Caco-2 (cell line): ENCODE measurements around the gene SEC61B. TPM values are rescaled to one million over a fixed set of nuclear protein-coding genes. Genes with fewer than 3 reads are reported as not detected.

Source experiments
- BruUV-seq: library from RNA; stranded (reverse); fragments of 400-500 nt; replicated peaks from 2 replicates; lab custom pipeline; 2021; lab: Mats Ljungman, UMichigan
- CTCF ChIA-PET: fragments of 300-600 bp; sonication (Branson Sonifier 250); formaldehyde crosslinking; loops from one replicate; lab custom pipeline; 2022; ENCODE audit warnings: antibody characterized with exemption; lab: Charles Lee
- POLR2A ChIA-PET: fragments of 300-600 bp; sonication (Branson Sonifier 250); formaldehyde crosslinking; loops from one replicate; lab custom pipeline; 2022; ENCODE audit warnings: antibody characterized with exemption; lab: Charles Lee
- DNase-seq, 2 experiments: peaks; one replicate each; pipeline versions ENCODE4 v3.0.0 to v3.0.0-alpha.2; 2020 to 2022
- H3K27me3 ChIP-seq: replicated peaks from 2 replicates; pipeline ENCODE4 v1.6.0; 2011; ENCODE audit warnings: low read length; ENCODE audit not compliant: control insufficient read depth, insufficient read depth
- H3K36me3 ChIP-seq: 2 replicates; pipeline ENCODE4 v1.5.1; 2011; ENCODE audit warnings: low read length; ENCODE audit not compliant: control insufficient read depth, insufficient read depth
- H3K4me1 ChIP-seq: fragments of 250-450 bp; sonication (Bioruptor Pico); 2 replicates; pipeline ENCODE4 v1.5.1; 2020; ENCODE audit warnings: mild to moderate bottlenecking
- H3K4me3 ChIP-seq: 2 replicates; pipeline ENCODE4 v1.5.1; 2011; ENCODE audit warnings: low read depth, mild to moderate bottlenecking, control low read depth, low read length
- H3K9me3 ChIP-seq: fragments of 250-450 bp; sonication (Bioruptor Pico); 2 replicates; pipeline ENCODE4 v1.5.1; 2020; ENCODE audit warnings: mild to moderate bottlenecking, moderate library complexity
- H3K27ac Mint-ChIP-seq: one replicate; pipeline ENCODE4 v1.8.0; 2022; ENCODE audit warnings: mixed read lengths; ENCODE audit not compliant: unreplicated experiment
- H3K27me3 Mint-ChIP-seq: one replicate; pipeline ENCODE4 v1.8.0; 2022; ENCODE audit warnings: mixed read lengths; ENCODE audit not compliant: insufficient read depth, unreplicated experiment
- H3K36me3 Mint-ChIP-seq: one replicate; pipeline ENCODE4 v1.8.0; 2022; ENCODE audit warnings: mild to moderate bottlenecking, mixed read lengths; ENCODE audit not compliant: insufficient read depth, unreplicated experiment
- H3K4me1 Mint-ChIP-seq: one replicate; pipeline ENCODE4 v1.8.0; 2022; ENCODE audit warnings: low read depth, mixed read lengths; ENCODE audit not compliant: unreplicated experiment
- H3K4me3 Mint-ChIP-seq: one replicate; pipeline ENCODE4 v1.8.0; 2022; ENCODE audit warnings: mild to moderate bottlenecking, moderate library complexity, mixed read lengths; ENCODE audit not compliant: unreplicated experiment
- H3K9me3 Mint-ChIP-seq: one replicate; pipeline ENCODE4 v1.8.0; 2022; ENCODE audit warnings: mixed read lengths; ENCODE audit not compliant: unreplicated experiment
- intact Hi-C: fragments of 100-400 bp; cut with micrococcal nuclease; formaldehyde crosslinking; loops from one replicate; pipeline ENCODE4 v1.10.0; 2022; ENCODE audit not compliant: unreplicated experiment
- total RNA-seq: library from RNA; stranded (reverse); gene quantifications from 2 replicates; pipeline ENCODE4 v1.2.3, GENCODE V29; 2022
- TF ChIP-seq, protein P1 (sequence below), 2 experiments: fragments of 200-600 bp in 1 of 2; IDR thresholded peaks; 1 replicate in 1 of 2; 2 replicates in 1 of 2; pipeline versions ENCODE4 v1.5.1 to v1.8.0; 2011 to 2022; ENCODE audit warnings: antibody characterized with exemption in 1 of 2, control low read depth in 1 of 2, inconsistent platforms in 1 of 2, low read depth in 1 of 2, low read length in 1 of 2, mild to moderate bottlenecking in 1 of 2, moderate library complexity in 1 of 2; ENCODE audit not compliant: insufficient read depth in 1 of 2, severe bottlenecking in 1 of 2, unreplicated experiment in 1 of 2

The SEC61B gene
- total RNA-seq, 1 experiment from 2014 or later: 170 TPM

DNA sequence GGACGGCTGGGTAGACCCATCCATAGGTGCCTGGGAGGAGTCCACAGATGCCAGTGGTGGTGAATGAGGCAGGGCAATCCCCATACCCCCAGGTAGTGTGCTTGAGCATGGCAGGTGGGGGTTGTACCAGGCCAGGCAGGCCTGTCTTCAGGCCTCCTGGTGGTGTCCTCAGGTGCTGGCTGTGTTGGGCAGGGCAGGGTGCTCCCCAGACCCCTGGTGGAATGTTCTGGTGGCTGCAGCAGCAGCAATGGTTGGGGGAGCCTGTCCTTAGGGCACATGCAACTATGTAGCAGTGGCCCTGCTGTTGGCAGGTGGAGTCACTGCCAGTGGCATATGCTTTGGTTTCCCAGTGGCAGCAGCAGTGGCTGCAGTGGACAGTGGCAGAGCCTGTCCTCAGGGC is 10.3 kb upstream of the SEC61B start:
- Mint-ChIP-seq H3K36me3 (no peaks in the 10 kb centered on the region), H3K27ac (no peak overlapping the region), H3K27me3 (no peaks in the 10 kb centered on the region), H3K9me3 (peaks cover 12% of the 10 kb centered on the region), H3K4me3 (no peak overlapping the region), H3K4me1 (no peaks in the 10 kb centered on the region)
- Histone ChIP-seq H3K27me3 (no peaks in the 10 kb centered on the region), H3K9me3 (no peaks in the 10 kb centered on the region), H3K4me3 (no peak overlapping the region), H3K4me1 (0 out of 2 replicates have a peak, but pooled peaks cover 7% of the 10 kb centered on the region), H3K36me3 (no peaks in the 10 kb centered on the region)
- TF ChIP-seq, protein P1, sequence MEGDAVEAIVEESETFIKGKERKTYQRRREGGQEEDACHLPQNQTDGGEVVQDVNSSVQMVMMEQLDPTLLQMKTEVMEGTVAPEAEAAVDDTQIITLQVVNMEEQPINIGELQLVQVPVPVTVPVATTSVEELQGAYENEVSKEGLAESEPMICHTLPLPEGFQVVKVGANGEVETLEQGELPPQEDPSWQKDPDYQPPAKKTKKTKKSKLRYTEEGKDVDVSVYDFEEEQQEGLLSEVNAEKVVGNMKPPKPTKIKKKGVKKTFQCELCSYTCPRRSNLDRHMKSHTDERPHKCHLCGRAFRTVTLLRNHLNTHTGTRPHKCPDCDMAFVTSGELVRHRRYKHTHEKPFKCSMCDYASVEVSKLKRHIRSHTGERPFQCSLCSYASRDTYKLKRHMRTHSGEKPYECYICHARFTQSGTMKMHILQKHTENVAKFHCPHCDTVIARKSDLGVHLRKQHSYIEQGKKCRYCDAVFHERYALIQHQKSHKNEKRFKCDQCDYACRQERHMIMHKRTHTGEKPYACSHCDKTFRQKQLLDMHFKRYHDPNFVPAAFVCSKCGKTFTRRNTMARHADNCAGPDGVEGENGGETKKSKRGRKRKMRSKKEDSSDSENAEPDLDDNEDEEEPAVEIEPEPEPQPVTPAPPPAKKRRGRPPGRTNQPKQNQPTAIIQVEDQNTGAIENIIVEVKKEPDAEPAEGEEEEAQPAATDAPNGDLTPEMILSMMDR (IDR thresholded peaks at IDR 0.05; ENCODE audit: insufficient read depth in 1 of 2, low read depth in 1 of 2, low read length in 1 of 2, severe bottlenecking in 1 of 2, unreplicated experiment in 1 of 2): no peak
- ChIA-PET POLR2A (no interaction called here), CTCF (no interaction called here)
- intact Hi-C loops: no loop called here
- BruUV-seq: no TSS peak
- peak in 1 of 2 experiments; percentile 11 for DNase-seq

DNA sequence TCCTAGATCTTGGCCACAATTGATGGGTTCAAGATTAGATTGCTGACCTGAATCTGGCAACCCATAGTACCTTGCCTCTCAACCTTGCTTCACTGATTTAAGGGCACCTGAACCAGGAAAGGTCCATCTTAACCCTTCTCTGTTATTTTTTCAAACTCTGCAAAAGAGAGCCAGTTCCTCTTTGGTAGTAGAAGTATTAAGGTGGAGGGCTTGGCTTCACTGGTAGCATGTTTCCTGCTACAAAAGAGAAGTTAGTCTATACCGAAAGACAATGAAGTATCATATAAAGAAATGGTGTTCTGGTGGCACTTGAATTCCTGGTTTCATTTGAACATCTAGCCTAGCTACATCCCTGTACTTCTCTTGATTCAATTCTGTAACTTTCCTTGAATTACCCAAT is 8.9 kb upstream of the SEC61B start:
- H3K36me3 ChIP-seq: no peaks in the 10 kb centered on the region
- 0 out of 2 replicates have a peak, but pooled peaks cover 7% of the 10 kb centered on the region for H3K4me1 ChIP-seq

DNA sequence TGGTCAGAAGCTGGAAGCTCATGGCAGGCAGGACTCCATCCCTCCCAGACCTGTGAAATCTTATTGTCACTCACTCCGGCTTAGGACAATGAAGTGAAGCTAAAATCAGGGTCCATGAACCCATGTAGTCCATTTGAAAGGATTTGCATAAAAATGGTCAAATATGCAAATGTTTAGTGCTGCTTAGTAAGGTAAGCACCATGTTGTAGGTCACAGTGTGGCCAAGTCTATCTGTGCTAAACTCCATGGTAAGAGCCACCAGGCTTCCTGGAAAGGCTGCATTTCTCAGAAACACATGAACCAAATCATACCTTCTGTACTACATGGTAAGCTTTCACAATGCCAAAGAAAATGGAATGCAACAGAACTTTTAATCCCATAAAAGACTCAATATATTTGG is 6.0 kb upstream of the SEC61B start:
- no peaks in the 10 kb centered on the region for H3K27me3 Mint-ChIP-seq
- intact Hi-C loops: no loop called here
- H3K9me3 Mint-ChIP-seq: no peaks in the 10 kb centered on the region
- no peaks in the 10 kb centered on the region for H3K9me3 ChIP-seq
- H3K27ac Mint-ChIP-seq: no peak overlapping the region
- no peak for DNase-seq
- TF ChIP-seq, protein P1 (IDR thresholded peaks at IDR 0.05; ENCODE audit: insufficient read depth in 1 of 2, low read depth in 1 of 2, low read length in 1 of 2, severe bottlenecking in 1 of 2, unreplicated experiment in 1 of 2): no peak
- H3K4me1 Mint-ChIP-seq: peaks cover 6% of the 10 kb centered on the region
- 0 out of 2 replicates have a peak, but pooled peaks cover 1% of the 10 kb centered on the region for H3K36me3 ChIP-seq
- H3K27me3 ChIP-seq: no peaks in the 10 kb centered on the region
- CTCF ChIA-PET: no interaction called here
- no peak overlapping the region for H3K4me3 ChIP-seq
- POLR2A ChIA-PET: no interaction called here
- H3K4me3 Mint-ChIP-seq: no peak overlapping the region
- peaks cover 26% of the 10 kb centered on the region for H3K36me3 Mint-ChIP-seq
- BruUV-seq: no TSS peak
- H3K4me1 ChIP-seq: 0 out of 2 replicates have a peak, but pooled peaks cover 7% of the 10 kb centered on the region

More for the DNA sequence above, 8.9 kb upstream of the SEC61B start:
- Mint-ChIP-seq H3K27ac (no peak overlapping the region), H3K9me3 (peaks cover 12% of the 10 kb centered on the region), H3K4me3 (no peak overlapping the region), H3K36me3 (peaks cover 9% of the 10 kb centered on the region), H3K27me3 (no peaks in the 10 kb centered on the region), H3K4me1 (no peaks in the 10 kb centered on the region)
- intact Hi-C loops: no loop called here
- no peak for DNase-seq
- Histone ChIP-seq H3K9me3 (no peaks in the 10 kb centered on the region), H3K4me3 (no peak overlapping the region), H3K27me3 (no peaks in the 10 kb centered on the region)
- TF ChIP-seq, protein P1 (IDR thresholded peaks at IDR 0.05; ENCODE audit: insufficient read depth in 1 of 2, low read depth in 1 of 2, low read length in 1 of 2, severe bottlenecking in 1 of 2, unreplicated experiment in 1 of 2): no peak
- CTCF ChIA-PET: no interaction called here
- POLR2A ChIA-PET: no interaction called here
- no TSS peak for BruUV-seq
